MCF 10A (cell line): ENCODE measurements around the gene ADAMTS3. TPM values are rescaled to one million over a fixed set of nuclear protein-coding genes. Genes with fewer than 3 reads are reported as not detected.

Source experiments
- BruUV-seq: library from RNA; stranded (reverse); fragments of 400-500 nt; replicated peaks from 2 replicates; lab custom pipeline; 2021; lab: Mats Ljungman, UMichigan
- CTCF ChIA-PET: fragments of 300-600 bp; sonication (Branson Sonifier 250); formaldehyde crosslinking; extraction: SDS; loops from one replicate; lab custom pipeline; 2021; ENCODE audit warnings: antibody characterized with exemption, inconsistent platforms; lab: Yijun Ruan, JAX
- POLR2A ChIA-PET: fragments of 300-600, 350-650 bp; sonication (Branson Sonifier 250); formaldehyde crosslinking; extraction: SDS; loops from one replicate; lab custom pipeline; 2020; ENCODE audit warnings: antibody characterized with exemption, inconsistent platforms; lab: Yijun Ruan, JAX
- DNase-seq: peaks from one replicate; pipeline ENCODE4 v3.0.0-alpha.2; 2018; ENCODE audit not compliant: unreplicated experiment
- H3K27ac Mint-ChIP-seq: one replicate; pipeline ENCODE4 v1.8.0; 2022; ENCODE audit warnings: mild to moderate bottlenecking, low read depth, mixed read lengths; ENCODE audit not compliant: unreplicated experiment
- H3K27me3 Mint-ChIP-seq: one replicate; pipeline ENCODE4 v1.8.0; 2022; ENCODE audit warnings: mixed read lengths; ENCODE audit not compliant: insufficient read depth, unreplicated experiment
- H3K36me3 Mint-ChIP-seq: one replicate; pipeline ENCODE4 v1.8.0; 2022; ENCODE audit warnings: mild to moderate bottlenecking, moderate library complexity, mixed read lengths; ENCODE audit not compliant: insufficient read depth, unreplicated experiment
- H3K4me1 Mint-ChIP-seq: one replicate; pipeline ENCODE4 v1.8.0; 2022; ENCODE audit warnings: mixed read lengths; ENCODE audit not compliant: insufficient read depth, unreplicated experiment
- H3K4me3 Mint-ChIP-seq: one replicate; pipeline ENCODE4 v1.8.0; 2022; ENCODE audit warnings: mild to moderate bottlenecking, moderate library complexity, mixed read lengths; ENCODE audit not compliant: unreplicated experiment
- H3K9me3 Mint-ChIP-seq: one replicate; pipeline ENCODE4 v1.8.0; 2022; ENCODE audit warnings: mixed read lengths; ENCODE audit not compliant: unreplicated experiment
- CTCF ChIP-seq: fragments of 200-600 bp; IDR thresholded peaks from one replicate; pipeline ENCODE4 v1.8.0; 2022; ENCODE audit warnings: antibody characterized with exemption, mild to moderate bottlenecking; ENCODE audit not compliant: unreplicated experiment
- intact Hi-C: fragments of 100-400 bp; cut with micrococcal nuclease; formaldehyde crosslinking; loops from 2 replicates; pipeline ENCODE4 v1.14.1; 2022
- total RNA-seq: library from RNA; stranded (reverse); gene quantifications from 2 replicates; pipeline ENCODE4 v1.2.3, GENCODE V29; 2022

Gene ADAMTS3
- total RNA-seq, 1 experiment from 2014 or later: 0.58 TPM

DNA sequence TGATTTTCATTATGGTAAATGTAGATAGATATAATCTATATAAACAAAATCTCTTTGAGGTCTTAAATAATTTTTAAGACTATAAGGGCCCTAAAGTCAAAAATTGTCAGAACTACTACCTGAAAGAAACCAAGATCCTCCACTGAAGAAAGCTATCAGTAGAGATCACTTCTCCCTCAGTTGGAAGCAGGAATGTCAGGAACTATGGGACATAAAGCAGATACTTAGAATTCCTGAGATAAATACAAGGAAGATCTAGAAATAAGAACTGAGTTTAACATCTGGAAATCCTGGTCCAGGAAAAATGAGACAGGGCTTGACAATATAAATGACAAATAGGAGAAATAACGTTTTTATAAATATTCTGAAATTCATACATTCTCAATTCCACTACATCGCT is 97.2 kb downstream of the ADAMTS3 start:
- BruUV-seq: no TSS peak
- Mint-ChIP-seq H3K4me3 (no peak overlapping the region), H3K36me3 (no peaks in the 10 kb centered on the region), H3K27ac (no peak overlapping the region), H3K9me3 (peaks cover 9% of the 10 kb centered on the region), H3K27me3 (no peaks in the 10 kb centered on the region), H3K4me1 (peaks cover 10% of the 10 kb centered on the region)
- POLR2A ChIA-PET: no interaction called here
- TF ChIP-seq CTCF: no peak
- DNase-seq: no peak
- intact Hi-C loops: no loop called here
- CTCF ChIA-PET: interaction anchor here (1.3 to 4.3 kb wide), 3 partner anchors 131 to 177 kb away, joined by 4 to 22 read pairs (median 6); no protein-coding TSS in a partner anchor

- no peak overlapping the region for H3K27ac Mint-ChIP-seq
- peak; percentile 54 for DNase-seq
- intact Hi-C loops: loop anchor here (1.0 kb wide), 2 partner anchors 143 to 173 kb away; no protein-coding TSS in a partner anchor
- H3K4me3 Mint-ChIP-seq: no peak overlapping the region
- H3K4me1 Mint-ChIP-seq: peaks cover 7% of the 10 kb centered on the region
- POLR2A ChIA-PET: interaction anchor here (0.7 kb wide), 1 partner anchor 688 kb away, joined by 3 read pairs; no protein-coding TSS in a partner anchor
- CTCF ChIA-PET: interaction anchor here (0.6 to 8.3 kb wide), 17 partner anchors 8 to 477 kb away, joined by 3 to 164 read pairs (median 4); no protein-coding TSS in a partner anchor
- BruUV-seq: no TSS peak
- no peaks in the 10 kb centered on the region for H3K27me3 Mint-ChIP-seq
- no peaks in the 10 kb centered on the region for H3K36me3 Mint-ChIP-seq
- TF ChIP-seq CTCF: peak; percentile 55
- H3K9me3 Mint-ChIP-seq: no peaks in the 10 kb centered on the region
Measured at GRCh38 chr4:72468904-72469502, 100.0 kb downstream of the ADAMTS3 start.

GRCh38 chr4:72467633-72468032 is 101.4 kb downstream of the ADAMTS3 start:
- H3K4me1 Mint-ChIP-seq: no peaks in the 10 kb centered on the region
- no peaks in the 10 kb centered on the region for H3K27me3 Mint-ChIP-seq
- H3K36me3 Mint-ChIP-seq: no peaks in the 10 kb centered on the region
- TF ChIP-seq CTCF: no peak
- CTCF ChIA-PET: interaction anchor here (0.5 to 8.3 kb wide), 14 partner anchors 14 to 1151 kb away, joined by 3 to 164 read pairs (median 4); no protein-coding TSS in a partner anchor
- no peak overlapping the region for H3K4me3 Mint-ChIP-seq
- BruUV-seq: no TSS peak
- H3K27ac Mint-ChIP-seq: no peak overlapping the region
- POLR2A ChIA-PET: interaction anchor here (1.1 to 1.4 kb wide), 2 partner anchors 141 to 155 kb away, joined by 3 to 4 read pairs; no protein-coding TSS in a partner anchor
- no peaks in the 10 kb centered on the region for H3K9me3 Mint-ChIP-seq
- intact Hi-C loops: loop anchor here (1.0 kb wide), 1 partner anchor 171 kb away; no protein-coding TSS in a partner anchor
- DNase-seq: no peak

DNA sequence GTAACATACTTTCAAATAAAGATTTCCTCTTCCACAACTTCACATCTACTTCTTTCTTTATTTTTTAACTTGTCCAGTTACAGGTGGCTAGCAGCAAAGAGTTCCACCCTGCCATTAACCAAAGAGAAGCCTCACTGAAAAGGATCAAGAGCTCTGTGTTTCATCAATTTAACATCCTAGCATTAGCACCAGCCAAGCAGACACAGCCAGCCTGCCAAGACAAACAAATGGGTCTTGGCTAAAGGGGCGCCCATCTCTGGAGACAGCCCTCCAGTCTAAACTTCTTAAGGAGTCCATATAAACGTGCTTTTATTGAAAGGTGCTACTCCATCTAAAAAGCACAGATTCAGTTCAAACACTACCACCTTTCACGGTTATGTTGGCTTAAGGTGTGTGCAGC is 105.3 kb downstream of the ADAMTS3 start:
- ChIA-PET POLR2A (no interaction called here), CTCF (interaction anchor here (0.7 to 8.3 kb wide), 3 partner anchors 138 to 168 kb away, joined by 3 to 164 read pairs (median 5); no protein-coding TSS in a partner anchor)
- TF ChIP-seq CTCF: no peak
- intact Hi-C loops: no loop called here
- no TSS peak for BruUV-seq
- no peak for DNase-seq
- no peak overlapping the region for H3K27ac Mint-ChIP-seq
- H3K27me3 Mint-ChIP-seq: no peaks in the 10 kb centered on the region
- no peaks in the 10 kb centered on the region for H3K36me3 Mint-ChIP-seq
- H3K9me3 Mint-ChIP-seq: no peaks in the 10 kb centered on the region
- H3K4me1 Mint-ChIP-seq: no peaks in the 10 kb centered on the region
- no peak overlapping the region for H3K4me3 Mint-ChIP-seq
